ENCODE results near the gene ADGRB3.

DNA sequence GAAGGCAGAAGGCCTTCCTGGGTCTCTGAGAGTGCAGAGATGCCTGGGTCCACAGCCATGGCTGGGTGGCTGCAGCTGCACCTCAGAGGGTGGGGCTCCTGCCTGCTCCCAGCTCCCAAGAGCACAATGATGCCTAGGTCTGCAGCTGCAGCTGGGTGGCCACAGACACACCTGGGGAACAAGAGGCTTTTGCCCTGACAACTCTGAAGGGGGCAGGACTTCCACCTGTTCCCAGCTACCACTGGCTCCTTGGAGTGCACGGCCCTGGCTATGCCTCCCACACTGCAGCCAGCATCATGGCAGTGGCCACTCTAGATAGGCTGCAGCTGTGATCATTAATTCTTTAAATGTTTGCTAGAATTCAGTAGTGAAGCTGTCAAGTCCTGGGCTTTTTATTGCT is 511.3 kb downstream of the ADGRB3 start:
- TF ChIP-seq SP1 (IDR thresholded peaks at IDR 0.05) (no peak), RXRA (IDR thresholded peaks at IDR 0.05) (no peak), REST (IDR thresholded peaks at IDR 0.05) (no peak), GABPA (IDR thresholded peaks at IDR 0.05 in 1 of 2, conservative IDR thresholded peaks at IDR 0.05 in 1 of 2) (no peak)
- TF ChIP-seq, protein P1, sequence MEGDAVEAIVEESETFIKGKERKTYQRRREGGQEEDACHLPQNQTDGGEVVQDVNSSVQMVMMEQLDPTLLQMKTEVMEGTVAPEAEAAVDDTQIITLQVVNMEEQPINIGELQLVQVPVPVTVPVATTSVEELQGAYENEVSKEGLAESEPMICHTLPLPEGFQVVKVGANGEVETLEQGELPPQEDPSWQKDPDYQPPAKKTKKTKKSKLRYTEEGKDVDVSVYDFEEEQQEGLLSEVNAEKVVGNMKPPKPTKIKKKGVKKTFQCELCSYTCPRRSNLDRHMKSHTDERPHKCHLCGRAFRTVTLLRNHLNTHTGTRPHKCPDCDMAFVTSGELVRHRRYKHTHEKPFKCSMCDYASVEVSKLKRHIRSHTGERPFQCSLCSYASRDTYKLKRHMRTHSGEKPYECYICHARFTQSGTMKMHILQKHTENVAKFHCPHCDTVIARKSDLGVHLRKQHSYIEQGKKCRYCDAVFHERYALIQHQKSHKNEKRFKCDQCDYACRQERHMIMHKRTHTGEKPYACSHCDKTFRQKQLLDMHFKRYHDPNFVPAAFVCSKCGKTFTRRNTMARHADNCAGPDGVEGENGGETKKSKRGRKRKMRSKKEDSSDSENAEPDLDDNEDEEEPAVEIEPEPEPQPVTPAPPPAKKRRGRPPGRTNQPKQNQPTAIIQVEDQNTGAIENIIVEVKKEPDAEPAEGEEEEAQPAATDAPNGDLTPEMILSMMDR (IDR thresholded peaks at IDR 0.05; ENCODE audit: low read depth, low read length, missing input control): no peak
